Prostate gland (tissue), 2 donors: ENCODE measurements around the gene CCDC124.

ENCODE experiments used
- CTCF ChIP-seq, 4 experiments: fragments of 200-600 bp in 2 of 4; fragments of 450-650 bp in 2 of 4; sonication (generic) in 2 of 4; IDR thresholded peaks; 1 replicate in 3 of 4; 2 replicates in 1 of 4; pipeline ENCODE4 v1.5.1; 2016 to 2019; ENCODE audit warnings: antibody characterized with exemption in 4 of 4, mild to moderate bottlenecking in 2 of 4, moderate library complexity in 2 of 4
- POLR2A ChIP-seq: fragments of 450-650 bp; IDR thresholded peaks from one replicate; pipeline ENCODE4 v1.6.1; 2016; ENCODE audit warnings: antibody characterized with exemption, mild to moderate bottlenecking
- POLR2AphosphoS5 ChIP-seq: sonication (generic); formaldehyde crosslinking; IDR thresholded peaks from one replicate; pipeline ENCODE4 v1.6.1; 2017; ENCODE audit warnings: antibody characterized with exemption

GRCh38 chr19:17953316-17953801, 20.5 kb downstream of the CCDC124 start:
- TF ChIP-seq CTCF (IDR thresholded peaks at IDR 0.05): no peak
- TF ChIP-seq POLR2AphosphoS5: no peak
- no peak for TF ChIP-seq POLR2A
